GM12878 (cell line): Measurements from ENCODE around the gene SPINK1. TPM values are rescaled to one million over a fixed set of nuclear protein-coding genes. Genes with fewer than 3 reads are reported as not detected.

Experiments
- ATAC-seq: fragments of 200-7000 bp; cut with Tn5 transposase; 3 replicates; pipeline ENCODE4 v1.9.1; 2020; ENCODE audit warnings: mild to moderate bottlenecking, moderate library complexity
- BruUV-seq: library from RNA; stranded (reverse); fragments of 400-500 nt; replicated peaks from 2 replicates; lab custom pipeline; 2021; lab: Mats Ljungman, UMichigan
- CTCF ChIA-PET: fragments of 300-600 bp; sonication (Branson Sonifier 250); formaldehyde crosslinking; extraction: SDS; loops from one replicate; lab custom pipeline; 2021; ENCODE audit warnings: inconsistent platforms; lab: Yijun Ruan, JAX
- POLR2A ChIA-PET: fragments of 350-600 bp; formaldehyde crosslinking; extraction: SDS; loops from one replicate; lab custom pipeline; 2021; ENCODE audit warnings: inconsistent platforms; lab: Charles Lee
- RAD21 ChIA-PET: fragments of 300-600 bp; sonication (Branson Sonifier 250); formaldehyde crosslinking; loops from one replicate; lab custom pipeline; 2023; ENCODE audit warnings: antibody characterized with exemption; ENCODE audit not compliant: unreplicated experiment; lab: Charles Lee
- SMC1A ChIA-PET: fragments of 300-600 bp; sonication (Branson Sonifier 250); formaldehyde crosslinking; loops from one replicate; lab custom pipeline; 2023; ENCODE audit not compliant: unreplicated experiment, uncharacterized antibody; lab: Charles Lee
- DNase-seq: peaks from one replicate; pipeline ENCODE4 v3.0.0-alpha.2; 2011; ENCODE audit warnings: low read depth, low spot score
- FAIRE-seq: peaks from 3 replicates; lab custom pipeline; 2011; peaks lifted over from hg19 to GRCh38; lab: Jason Lieb, UNC
- H2AFZ ChIP-seq: 2 replicates; pipeline ENCODE4 v1.6.0; 2011; ENCODE audit warnings: low read depth, low read length, control low read depth; ENCODE audit not compliant: control insufficient read depth
- H3K27ac ChIP-seq: 2 replicates; pipeline ENCODE4 v1.5.1; 2011; ENCODE audit warnings: control low read depth; ENCODE audit not compliant: control insufficient read depth, insufficient read depth
- H3K27me3 ChIP-seq, 2 experiments: replicated peaks in 1 of 2; 2 replicates each; pipeline versions ENCODE4 v1.6.0 to v1.6.1; 2011; ENCODE audit warnings: low read length in 1 of 2; ENCODE audit not compliant: control insufficient read depth in 2 of 2, insufficient read depth in 2 of 2
- H3K36me3 ChIP-seq, 2 experiments: 2 replicates each; pipeline ENCODE4 v1.5.1; 2011; ENCODE audit warnings: low read length in 1 of 2; ENCODE audit not compliant: control insufficient read depth in 2 of 2, insufficient read depth in 2 of 2
- H3K4me1 ChIP-seq: 2 replicates; pipeline ENCODE4 v1.6.1; 2011; ENCODE audit warnings: mild to moderate bottlenecking, low read length, moderate library complexity, mixed read lengths; ENCODE audit not compliant: control insufficient read depth, insufficient read depth
- H3K4me2 ChIP-seq: 2 replicates; pipeline ENCODE4 v1.6.0; 2011; ENCODE audit warnings: control low read depth; ENCODE audit not compliant: control insufficient read depth, insufficient read depth
- H3K4me3 ChIP-seq: fragments of 200-600 bp; sonication (generic); 2 replicates; pipeline ENCODE4 v1.5.1; 2016
- H3K79me2 ChIP-seq: 2 replicates; pipeline ENCODE4 v1.6.0; 2011; ENCODE audit warnings: low read length; ENCODE audit not compliant: control insufficient read depth, insufficient read depth
- H3K9ac ChIP-seq: 2 replicates; pipeline ENCODE4 v1.8.0; 2011; ENCODE audit warnings: low read length, control low read depth, mixed read lengths; ENCODE audit not compliant: control insufficient read depth, insufficient read depth
- H3K9me3 ChIP-seq: replicated peaks from 3 replicates; pipeline ENCODE4 v1.5.1; 2011; ENCODE audit warnings: mild to moderate bottlenecking, low read length; ENCODE audit not compliant: control insufficient read depth, insufficient read depth
- H4K20me1 ChIP-seq: 2 replicates; pipeline ENCODE4 v1.6.0; 2011; ENCODE audit not compliant: control insufficient read depth, insufficient read depth
- CEBPZ ChIP-seq: fragments of 150-350 bp; IDR thresholded peaks from 2 replicates; pipeline ENCODE4 v1.6.1; 2016; ENCODE audit warnings: low read depth, low read length
- DPF2 ChIP-seq: fragments of 450-650 bp; IDR thresholded peaks from 2 replicates; pipeline ENCODE4 v1.6.1; 2017; ENCODE audit warnings: mild to moderate bottlenecking
- ESRRA ChIP-seq: IDR thresholded peaks from 2 replicates; pipeline ENCODE4 v1.6.1; 2012; ENCODE audit warnings: mild to moderate bottlenecking, low read length, improper control_type of control experiment
- FOXM1 ChIP-seq: IDR thresholded peaks from 2 replicates; pipeline ENCODE4 v1.6.1; 2012; ENCODE audit warnings: low read depth, mild to moderate bottlenecking, inconsistent platforms, low read length, moderate library complexity
- MEF2A ChIP-seq: IDR thresholded peaks from 2 replicates; pipeline ENCODE4 v1.6.1; 2011; ENCODE audit warnings: low read depth, mild to moderate bottlenecking, low read length, moderate library complexity; ENCODE audit not compliant: insufficient read depth
- NBN ChIP-seq: fragments of 450-650 bp; IDR thresholded peaks from 2 replicates; pipeline ENCODE4 v1.6.1; 2016
- NFYB ChIP-seq: IDR thresholded peaks from 2 replicates; pipeline ENCODE4 v1.6.1; 2011; ENCODE audit warnings: low read depth, mild to moderate bottlenecking, low read length, improper control_type of control experiment, moderate library complexity; ENCODE audit not compliant: insufficient read depth
- POLR2AphosphoS2 ChIP-seq: IDR thresholded peaks from 2 replicates; pipeline ENCODE4 v1.6.1; 2011; ENCODE audit warnings: low read depth, mild to moderate bottlenecking, low read length, improper control_type of control experiment, moderate library complexity
- YBX1 ChIP-seq: fragments of 450-650 bp; IDR thresholded peaks from 2 replicates; pipeline ENCODE4 v1.6.1; 2016; ENCODE audit warnings: antibody characterized with exemption
- ZNF622 ChIP-seq: fragments of 450-650 bp; IDR thresholded peaks from 2 replicates; pipeline ENCODE4 v1.6.1; 2017; ENCODE audit warnings: mild to moderate bottlenecking, inconsistent platforms
- ZSCAN29 ChIP-seq: fragments of 450-650 bp; IDR thresholded peaks from 2 replicates; pipeline ENCODE4 v1.6.1; 2017; ENCODE audit warnings: mild to moderate bottlenecking, moderate library complexity
- WGBS: methylation state at CpG from one replicate; pipeline ENCODE4 v1.1.6; 2016; ENCODE audit warnings: low lambda C conversion rate; ENCODE audit not compliant: insufficient replicate concordance, insufficient coverage; ENCODE audit errors: missing lambda C conversion rate; 5-methylcytosine and 5-hydroxymethylcytosine counted together
- in situ Hi-C: fragments of 300-500 bp; cut with MboI; formaldehyde crosslinking; loops from 9 replicates; pipeline ENCODE4 v1.14.3; 2018; ENCODE audit warnings: mixed read lengths
- intact Hi-C: fragments of 100-400 bp; cut with micrococcal nuclease; formaldehyde crosslinking; loops from one replicate; pipeline ENCODE4 v1.14.2; 2022; ENCODE audit not compliant: unreplicated experiment
- polyA plus RNA-seq, 11 experiments: library from polyadenylated mRNA; depleted of rRNA in 4 of 11; unstranded in 6 of 11; stranded (reverse) in 5 of 11; fragments of >200 nt; fragmentation: Nextera tagmentation in 4 of 11; fragmentation: Illumina TruSeq in 1 of 11; extraction: Ambion mirVana in 4 of 11; extraction: Trizol in 1 of 11; gene quantifications; 1 replicate in 1 of 11; 2 replicates in 10 of 11; pipeline versions ENCODE4 v1.2.1 to v1.2.3, GENCODE V29; 2011 to 2016; ENCODE audit warnings: inconsistent platforms in 2 of 11, missing spikeins in 2 of 11, low read depth in 1 of 11
- total RNA-seq, 4 experiments: library from RNA; depleted of rRNA in 3 of 4; stranded (reverse); fragments of >200 nt in 3 of 4; fragmentation: Illumina TruSeq in 1 of 4; extraction: Trizol in 1 of 4; gene quantifications; 2 replicates each; pipeline versions ENCODE4 v1.2.1 to v1.2.3, GENCODE V29; 2013 to 2021
- TF ChIP-seq, protein P1 (sequence below): fragments of 450-650 bp; IDR thresholded peaks from 2 replicates; pipeline ENCODE4 v1.6.1; 2017; ENCODE audit warnings: mild to moderate bottlenecking, low read depth, inconsistent platforms; ENCODE audit not compliant: poor library complexity, severe bottlenecking

Gene SPINK1
- total and polyA plus RNA-seq, 10 of the 15 experiments (the other 5 are each of a cell fraction or from before 2014, with no cell fraction given) = 3.6 TPM; not detected in 9

GRCh38 chr5:147869112-147869511 lies 37.6 kb upstream of the SPINK1 start:
- ChIA-PET RAD21 (interaction anchor here (0.7 kb wide), 1 partner anchor 760 kb away, joined by 4 read pairs; no protein-coding TSS in a partner anchor), SMC1A (no interaction called here), CTCF (no interaction called here), POLR2A (no interaction called here)
- 14% methylated on average over 4 of the region's 4 CpGs for WGBS
- Histone ChIP-seq H3K79me2 (no peaks in the 10 kb centered on the region), H3K4me3 (no peak overlapping the region), H3K9ac (no peak overlapping the region), H3K27ac (no peak overlapping the region), H4K20me1 (no peaks in the 10 kb centered on the region), H3K4me2 (no peak overlapping the region), H3K4me1 (no peaks in the 10 kb centered on the region), H3K9me3 (no peaks in the 10 kb centered on the region), H3K27me3 (no peaks in the 10 kb centered on the region), H3K36me3 (no peaks in the 10 kb centered on the region), H2AFZ (no peak overlapping the region)
- no TSS peak for BruUV-seq
- intact Hi-C loops = no loop called here
- DNase-seq (no peak), ATAC-seq (no peak), FAIRE-seq (no peak)
- in situ Hi-C loops = no loop called here
- TF ChIP-seq, protein P1, sequence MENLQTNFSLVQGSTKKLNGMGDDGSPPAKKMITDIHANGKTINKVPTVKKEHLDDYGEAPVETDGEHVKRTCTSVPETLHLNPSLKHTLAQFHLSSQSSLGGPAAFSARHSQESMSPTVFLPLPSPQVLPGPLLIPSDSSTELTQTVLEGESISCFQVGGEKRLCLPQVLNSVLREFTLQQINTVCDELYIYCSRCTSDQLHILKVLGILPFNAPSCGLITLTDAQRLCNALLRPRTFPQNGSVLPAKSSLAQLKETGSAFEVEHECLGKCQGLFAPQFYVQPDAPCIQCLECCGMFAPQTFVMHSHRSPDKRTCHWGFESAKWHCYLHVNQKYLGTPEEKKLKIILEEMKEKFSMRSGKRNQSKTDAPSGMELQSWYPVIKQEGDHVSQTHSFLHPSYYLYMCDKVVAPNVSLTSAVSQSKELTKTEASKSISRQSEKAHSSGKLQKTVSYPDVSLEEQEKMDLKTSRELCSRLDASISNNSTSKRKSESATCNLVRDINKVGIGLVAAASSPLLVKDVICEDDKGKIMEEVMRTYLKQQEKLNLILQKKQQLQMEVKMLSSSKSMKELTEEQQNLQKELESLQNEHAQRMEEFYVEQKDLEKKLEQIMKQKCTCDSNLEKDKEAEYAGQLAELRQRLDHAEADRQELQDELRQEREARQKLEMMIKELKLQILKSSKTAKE = no peak
- TF ChIP-seq CEBPZ = no peak
- no peak for TF ChIP-seq YBX1
- TF ChIP-seq ZSCAN29 = no peak
- TF ChIP-seq MEF2A = no peak
- no peak for TF ChIP-seq ZNF622
- TF ChIP-seq POLR2AphosphoS2 = no peak
- TF ChIP-seq NFYB = no peak
- TF ChIP-seq NBN = no peak
- no peak for TF ChIP-seq ESRRA
- no peak for TF ChIP-seq DPF2
- no peak for TF ChIP-seq FOXM1
